Mesenchymal stem cell (in vitro differentiated cells and primary cell): ENCODE results near the gene HDAC4.

Source experiments
- DNase-seq: peaks from one replicate; pipeline ENCODE4 v3.0.0-alpha.2; 2013
- H2AFZ ChIP-seq: one replicate; pipeline ENCODE4 v1.6.1; 2013; ENCODE audit warnings: low read depth, mild to moderate bottlenecking, control low read depth, inconsistent platforms, low read length, moderate library complexity
- H2AK5ac ChIP-seq: 2 replicates; pipeline ENCODE4 v1.6.1; 2013; ENCODE audit warnings: low read length, moderate library complexity, mild to moderate bottlenecking, inconsistent platforms; ENCODE audit not compliant: severe bottlenecking
- H2BK120ac ChIP-seq: one replicate; pipeline ENCODE4 v1.6.1; 2013; ENCODE audit warnings: low read depth, mild to moderate bottlenecking, inconsistent platforms, low read length, moderate library complexity
- H2BK12ac ChIP-seq, 2 experiments: one replicate each; pipeline ENCODE4 v1.6.1; 2013; ENCODE audit warnings: inconsistent platforms in 2 of 2, low read length in 2 of 2, mild to moderate bottlenecking in 2 of 2, moderate library complexity in 2 of 2, control low read depth in 1 of 2
- H2BK15ac ChIP-seq: one replicate; pipeline ENCODE4 v1.6.1; 2013; ENCODE audit warnings: mild to moderate bottlenecking, low read depth, inconsistent platforms; ENCODE audit not compliant: poor library complexity, severe bottlenecking
- H2BK5ac ChIP-seq: 2 replicates; pipeline ENCODE4 v1.6.1; 2013; ENCODE audit warnings: low read depth, mild to moderate bottlenecking, low read length, control low read depth, inconsistent platforms; ENCODE audit not compliant: poor library complexity, severe bottlenecking
- H3K14ac ChIP-seq, 2 experiments: one replicate each; pipeline ENCODE4 v1.6.1; 2013; ENCODE audit warnings: inconsistent platforms in 2 of 2, low read length in 2 of 2, control low read depth in 1 of 2, mild to moderate bottlenecking in 1 of 2, moderate library complexity in 1 of 2
- H3K18ac ChIP-seq, 2 experiments: one replicate each; pipeline ENCODE4 v1.6.1; 2013; ENCODE audit warnings: inconsistent platforms in 2 of 2, low read length in 2 of 2, control low read depth in 1 of 2, low read depth in 1 of 2, mild to moderate bottlenecking in 1 of 2
- H3K23ac ChIP-seq, 2 experiments: one replicate each; pipeline ENCODE4 v1.6.1; 2013; ENCODE audit warnings: inconsistent platforms in 2 of 2, low read length in 2 of 2, mild to moderate bottlenecking in 2 of 2, moderate library complexity in 2 of 2, control low read depth in 1 of 2
- H3K27ac ChIP-seq: 2 replicates; pipeline ENCODE4 v1.5.1; 2013; ENCODE audit warnings: mild to moderate bottlenecking, moderate library complexity, low read length, control low read depth, inconsistent platforms; ENCODE audit not compliant: poor library complexity, severe bottlenecking
- H3K27me3 ChIP-seq, 2 experiments: 2 replicates each; pipeline versions ENCODE4 v1.6.1 to v1.7.0; 2013; ENCODE audit warnings: low read length in 2 of 2, mild to moderate bottlenecking in 2 of 2, moderate library complexity in 2 of 2, control low read depth in 1 of 2, inconsistent platforms in 1 of 2; ENCODE audit not compliant: control insufficient read depth in 1 of 2, insufficient read depth in 1 of 2
- H3K36me3 ChIP-seq, 2 experiments: 2 replicates each; pipeline versions ENCODE4 v1.6.1 to v1.7.0; 2013; ENCODE audit warnings: low read length in 2 of 2, control low read depth in 1 of 2, inconsistent platforms in 1 of 2, low read depth in 1 of 2, mild to moderate bottlenecking in 1 of 2; ENCODE audit not compliant: insufficient read depth in 2 of 2, control insufficient read depth in 1 of 2
- H3K4ac ChIP-seq, 2 experiments: one replicate each; pipeline ENCODE4 v1.6.1; 2013; ENCODE audit warnings: inconsistent platforms in 2 of 2, low read length in 2 of 2, mild to moderate bottlenecking in 2 of 2, moderate library complexity in 2 of 2, control low read depth in 1 of 2, low read depth in 1 of 2
- H3K4me1 ChIP-seq: 2 replicates; pipeline ENCODE4 v1.6.1; 2013; ENCODE audit warnings: low read depth, low read length, control low read depth; ENCODE audit not compliant: control insufficient read depth, insufficient read depth
- H3K4me2 ChIP-seq: 2 replicates; pipeline ENCODE4 v1.6.1; 2013; ENCODE audit warnings: low read length, mild to moderate bottlenecking, inconsistent platforms; ENCODE audit not compliant: poor library complexity, severe bottlenecking
- H3K4me3 ChIP-seq, 2 experiments: 2 replicates each; pipeline versions ENCODE4 v1.5.1 to v1.7.0; 2013; ENCODE audit warnings: low read length in 2 of 2, mild to moderate bottlenecking in 2 of 2, control low read depth in 1 of 2, low read depth in 1 of 2; ENCODE audit not compliant: insufficient read depth in 1 of 2
- H3K79me1 ChIP-seq: replicated peaks from 2 replicates; pipeline ENCODE4 v1.6.1; 2013; ENCODE audit warnings: mild to moderate bottlenecking, control low read depth, low read length, inconsistent platforms; ENCODE audit not compliant: poor library complexity, severe bottlenecking
- H3K9ac ChIP-seq: 2 replicates; pipeline ENCODE4 v1.7.0; 2013; ENCODE audit warnings: mild to moderate bottlenecking, low read length, moderate library complexity
- H3K9me3 ChIP-seq: 2 replicates; pipeline ENCODE4 v1.7.0; 2013; ENCODE audit warnings: mild to moderate bottlenecking, low read length; ENCODE audit not compliant: control insufficient read depth
- H4K8ac ChIP-seq: one replicate; pipeline ENCODE4 v1.6.1; 2013; ENCODE audit warnings: inconsistent platforms, mild to moderate bottlenecking, low read length, moderate library complexity
- H4K91ac ChIP-seq: one replicate; pipeline ENCODE4 v1.6.1; 2013; ENCODE audit warnings: mild to moderate bottlenecking, low read length, inconsistent platforms
- WGBS: methylation state at CpG from one replicate; pipeline ENCODE4 v1.1.7; 2013; ENCODE audit warnings: mixed read lengths; 5-methylcytosine and 5-hydroxymethylcytosine counted together

The HDAC4 gene

GRCh38 chr2:239085201-239085992 lies 315.4 kb downstream of the HDAC4 start:
- peaks cover 5% of the 10 kb centered on the region for H3K4me1 ChIP-seq
- no peak overlapping the region for H2BK5ac ChIP-seq
- no peak overlapping the region for H4K91ac ChIP-seq
- H3K4me3 ChIP-seq = no peak overlapping the region
- H3K9ac ChIP-seq = no peak overlapping the region
- no peak overlapping the region for H3K4ac ChIP-seq
- no peak overlapping the region for H2BK15ac ChIP-seq
- no peak overlapping the region for H3K23ac ChIP-seq
- no peaks in the 10 kb centered on the region for H3K79me1 ChIP-seq
- no peak overlapping the region for H2AK5ac ChIP-seq
- DNase-seq = no peak
- no peaks in the 10 kb centered on the region for H3K27me3 ChIP-seq
- no peak overlapping the region for H3K14ac ChIP-seq
- H3K18ac ChIP-seq = no peak overlapping the region
- no peak overlapping the region for H3K27ac ChIP-seq
- H3K4me2 ChIP-seq = no peak overlapping the region
- peaks cover 40 to 57% of the 10 kb centered on the region in 2 experiments for H3K36me3 ChIP-seq
- 95% methylated on average over 22 of the region's 29 CpGs for WGBS
- no peak overlapping the region for H2BK120ac ChIP-seq
- H4K8ac ChIP-seq = no peak overlapping the region
- no peaks in the 10 kb centered on the region for H3K9me3 ChIP-seq
- no peak overlapping the region for H2AFZ ChIP-seq
- no peak overlapping the region for H2BK12ac ChIP-seq

DNA sequence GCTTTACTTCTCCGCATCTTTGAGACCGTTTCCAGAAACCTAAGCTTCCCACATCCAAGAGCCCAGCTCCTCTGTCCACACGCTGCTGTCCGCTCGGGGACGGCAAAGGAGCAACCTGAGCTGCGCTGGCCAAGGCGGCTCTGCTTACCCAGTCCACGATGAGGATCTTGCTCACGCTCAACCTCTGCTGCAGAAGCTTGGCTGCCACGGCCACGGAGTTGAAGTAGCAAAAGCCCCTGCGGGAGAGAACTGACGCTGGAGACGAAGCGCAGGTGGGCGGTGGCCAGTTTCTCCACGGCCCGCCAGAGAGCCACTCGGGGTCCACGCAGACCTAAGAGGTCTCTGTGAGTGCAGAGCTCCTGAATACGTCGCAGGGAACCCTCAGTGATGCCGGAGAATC lies 316.8 kb downstream of the HDAC4 start:
- H2BK12ac ChIP-seq = no peak overlapping the region
- no peak overlapping the region for H4K91ac ChIP-seq

DNA sequence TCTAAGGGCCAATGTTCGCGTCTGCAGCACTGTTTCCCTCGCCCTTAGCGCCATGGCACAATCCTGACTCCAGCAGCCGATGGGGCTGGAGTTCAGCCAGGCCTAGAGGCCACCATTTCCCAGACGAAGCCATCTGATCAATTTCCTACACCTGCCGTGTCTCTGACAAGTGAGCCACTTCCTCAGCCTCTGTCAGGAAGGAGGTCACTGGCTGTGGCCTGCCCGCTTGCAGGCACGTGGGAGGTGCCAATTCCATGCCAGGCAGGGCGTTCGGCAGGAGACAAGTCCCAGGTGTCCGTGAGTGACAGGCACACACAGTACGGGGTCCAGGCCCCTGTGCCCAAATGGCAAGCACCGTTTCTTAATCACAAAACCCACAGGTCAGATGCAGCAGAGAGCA lies 318.4 kb downstream of the HDAC4 start:
- H2AK5ac ChIP-seq = no peak overlapping the region
- no peak overlapping the region for H3K4me3 ChIP-seq
- H3K23ac ChIP-seq = no peak overlapping the region
- peaks cover 3% of the 10 kb centered on the region for H3K4me1 ChIP-seq
- H3K4me2 ChIP-seq = no peak overlapping the region
- DNase-seq = no peak
- no peak overlapping the region for H3K4ac ChIP-seq
- peaks cover 48 to 59% of the 10 kb centered on the region in 2 experiments for H3K36me3 ChIP-seq
- H3K9me3 ChIP-seq = no peaks in the 10 kb centered on the region
- H2BK12ac ChIP-seq = no peak overlapping the region
- no peak overlapping the region for H2BK120ac ChIP-seq
- no peak overlapping the region for H2BK15ac ChIP-seq
- H4K8ac ChIP-seq = no peak overlapping the region
- H2AFZ ChIP-seq = no peak overlapping the region
- no peak overlapping the region for H2BK5ac ChIP-seq
- WGBS = 93% methylated on average over 14 of the region's 14 CpGs
- H3K79me1 ChIP-seq = no peaks in the 10 kb centered on the region
- no peak overlapping the region for H3K27ac ChIP-seq
- no peak overlapping the region for H4K91ac ChIP-seq
- no peak overlapping the region for H3K9ac ChIP-seq
- no peaks in the 10 kb centered on the region for H3K27me3 ChIP-seq
- no peak overlapping the region for H3K14ac ChIP-seq
- no peak overlapping the region for H3K18ac ChIP-seq

More for the DNA sequence above, 316.8 kb downstream of the HDAC4 start:
- Histone ChIP-seq H2AFZ (no peak overlapping the region), H3K9me3 (no peaks in the 10 kb centered on the region), H3K4me3 (no peak overlapping the region), H3K23ac (no peak overlapping the region), H3K27ac (no peak overlapping the region), H3K4me1 (peaks cover 3% of the 10 kb centered on the region), H3K18ac (no peak overlapping the region), H3K9ac (no peak overlapping the region), H3K4ac (no peak overlapping the region), H4K8ac (no peak overlapping the region), H3K14ac (no peak overlapping the region), H2AK5ac (no peak overlapping the region), H3K79me1 (no peaks in the 10 kb centered on the region), H2BK15ac (no peak overlapping the region), H2BK120ac (no peak overlapping the region), H2BK5ac (no peak overlapping the region), H3K4me2 (no peak overlapping the region), H3K27me3 (no peaks in the 10 kb centered on the region), H3K36me3 (peaks cover 53 to 64% of the 10 kb centered on the region in 2 experiments)
- 96% methylated on average over 24 of the region's 24 CpGs for WGBS
- DNase-seq = no peak

GRCh38 chr2:239081622-239082021 lies 319.2 kb downstream of the HDAC4 start:
- Histone ChIP-seq H3K4me1 (no peaks in the 10 kb centered on the region), H3K27me3 (no peaks in the 10 kb centered on the region), H2BK120ac (no peak overlapping the region), H2BK15ac (no peak overlapping the region), H2AK5ac (no peak overlapping the region), H2BK12ac (no peak overlapping the region), H4K91ac (no peak overlapping the region), H3K36me3 (peaks cover 53 to 59% of the 10 kb centered on the region in 2 experiments), H3K4me2 (no peak overlapping the region), H3K18ac (no peak overlapping the region), H3K4ac (no peak overlapping the region), H3K9ac (no peak overlapping the region), H3K14ac (no peak overlapping the region), H3K27ac (no peak overlapping the region), H3K23ac (no peak overlapping the region), H3K4me3 (no peak overlapping the region), H2BK5ac (no peak overlapping the region), H3K79me1 (no peaks in the 10 kb centered on the region), H3K9me3 (no peaks in the 10 kb centered on the region), H4K8ac (no peak overlapping the region), H2AFZ (no peak overlapping the region)
- no peak for DNase-seq
- WGBS = 96% methylated on average over 18 of the region's 18 CpGs
